ENCODE results near the gene SNTB2. TPM values are rescaled to one million over a fixed set of nuclear protein-coding genes. Genes with fewer than 3 reads are reported as not detected.

SNTB2 gene
- total RNA-seq, 2 donors from 2014 or later: 33.7 to 53.0 TPM

DNA sequence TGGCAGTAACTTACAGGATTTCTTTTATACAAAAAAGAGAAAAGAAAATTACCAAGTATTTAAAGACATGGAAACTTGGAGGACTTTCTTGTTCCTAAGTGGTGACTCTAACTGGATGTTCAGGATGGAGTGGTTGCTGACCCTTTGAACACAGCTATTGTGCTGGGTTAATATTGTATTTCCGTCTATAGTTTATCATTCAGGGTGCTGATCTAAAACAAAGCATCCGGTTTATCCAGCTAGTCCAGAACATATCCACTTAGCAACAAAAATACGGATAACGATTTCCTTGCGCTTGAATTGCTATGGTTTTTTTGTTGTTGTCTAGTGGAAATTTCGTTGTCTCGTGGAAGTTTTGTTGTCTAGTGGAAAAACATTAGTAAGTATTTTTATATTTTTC is 38.2 kb downstream of the SNTB2 start:
- WGBS: 77% methylated on average over 7 of the region's 7 CpGs
- no peaks in the 10 kb centered on the region for H3K4me1 ChIP-seq (replicated peaks)
- H3K27ac ChIP-seq: peak overlapping the region in 1 of 2 donors; percentile 28
- intact Hi-C loops (cut with DNase I): no loop called here
- H3K36me3 ChIP-seq: no peaks in the 10 kb centered on the region
- H3K27me3 ChIP-seq (replicated peaks; ENCODE audit: insufficient read depth): no peaks in the 10 kb centered on the region
- H3K4me3 ChIP-seq: no peak overlapping the region
- H3K9me3 ChIP-seq: no peaks in the 10 kb centered on the region
- DNase-seq (ENCODE audit: low spot score): no peak
- TF ChIP-seq POLR2AphosphoS5 (IDR thresholded peaks at IDR 0.05) (peak; percentile 18), POLR2A (IDR thresholded peaks at IDR 0.05) (no peak)

- DNase-seq (ENCODE audit: low spot score): no peak
- Histone ChIP-seq H3K27ac (peak overlapping the region in 1 of 2 donors; percentile 9), H3K36me3 (no peaks in the 10 kb centered on the region), H3K27me3 (replicated peaks; ENCODE audit: insufficient read depth) (no peaks in the 10 kb centered on the region), H3K4me3 (no peak overlapping the region), H3K9me3 (no peaks in the 10 kb centered on the region), H3K4me1 (replicated peaks) (no peaks in the 10 kb centered on the region)
- intact Hi-C loops (cut with DNase I): no loop called here
- TF ChIP-seq POLR2AphosphoS5 (IDR thresholded peaks at IDR 0.05) (no peak), POLR2A (IDR thresholded peaks at IDR 0.05) (no peak), CTCF (IDR thresholded peaks at IDR 0.05) (no peak)
Measured at GRCh38 chr16:69233124-69233523, 46.2 kb downstream of the SNTB2 start.

GRCh38 chr16:69234460-69234859 is 47.5 kb downstream of the SNTB2 start:
- no peak for DNase-seq (ENCODE audit: low spot score)
- no peaks in the 10 kb centered on the region for H3K36me3 ChIP-seq
- no peaks in the 10 kb centered on the region for H3K4me1 ChIP-seq (replicated peaks)
- peak overlapping the region in 1 of 2 donors; percentile 33 for H3K27ac ChIP-seq
- no peaks in the 10 kb centered on the region for H3K9me3 ChIP-seq
- no peak for TF ChIP-seq POLR2A (IDR thresholded peaks at IDR 0.05)
- no peak for TF ChIP-seq POLR2AphosphoS5 (IDR thresholded peaks at IDR 0.05)
- no peak for TF ChIP-seq CTCF (IDR thresholded peaks at IDR 0.05)
- WGBS: 52% methylated on average over 3 of the region's 3 CpGs
- intact Hi-C loops (cut with DNase I): no loop called here
- no peaks in the 10 kb centered on the region for H3K27me3 ChIP-seq (replicated peaks; ENCODE audit: insufficient read depth)
- H3K4me3 ChIP-seq: no peak overlapping the region

DNA sequence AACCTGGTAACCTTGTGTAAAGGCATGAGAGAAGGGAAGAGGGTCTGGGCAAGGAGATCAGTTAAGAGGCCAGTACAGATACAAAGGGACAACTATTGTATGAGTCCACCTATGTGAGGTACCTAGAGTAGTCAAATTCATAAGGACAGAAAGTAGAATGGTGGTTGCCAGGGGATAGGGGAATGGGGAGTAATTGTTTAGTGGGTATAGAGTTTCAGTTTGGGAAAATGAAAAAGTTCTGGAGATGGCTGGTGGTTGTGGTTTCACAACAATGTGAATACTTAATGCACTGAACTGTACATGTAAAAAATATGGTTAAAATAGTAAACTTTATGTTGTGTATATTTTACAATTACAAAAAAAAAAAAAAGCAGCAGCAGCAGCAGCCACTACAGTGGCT is 49.4 kb downstream of the SNTB2 start:
- H3K27me3 ChIP-seq (replicated peaks; ENCODE audit: insufficient read depth): no peaks in the 10 kb centered on the region
- H3K36me3 ChIP-seq: no peaks in the 10 kb centered on the region
- no peak overlapping the region for H3K27ac ChIP-seq
- intact Hi-C loops (cut with DNase I): no loop called here
- H3K4me1 ChIP-seq (replicated peaks): no peaks in the 10 kb centered on the region
- TF ChIP-seq POLR2AphosphoS5 (IDR thresholded peaks at IDR 0.05) (no peak), POLR2A (IDR thresholded peaks at IDR 0.05) (no peak), CTCF (IDR thresholded peaks at IDR 0.05) (no peak)
- DNase-seq (ENCODE audit: low spot score): no peak
- no peaks in the 10 kb centered on the region for H3K9me3 ChIP-seq
- H3K4me3 ChIP-seq: no peak overlapping the region

DNA sequence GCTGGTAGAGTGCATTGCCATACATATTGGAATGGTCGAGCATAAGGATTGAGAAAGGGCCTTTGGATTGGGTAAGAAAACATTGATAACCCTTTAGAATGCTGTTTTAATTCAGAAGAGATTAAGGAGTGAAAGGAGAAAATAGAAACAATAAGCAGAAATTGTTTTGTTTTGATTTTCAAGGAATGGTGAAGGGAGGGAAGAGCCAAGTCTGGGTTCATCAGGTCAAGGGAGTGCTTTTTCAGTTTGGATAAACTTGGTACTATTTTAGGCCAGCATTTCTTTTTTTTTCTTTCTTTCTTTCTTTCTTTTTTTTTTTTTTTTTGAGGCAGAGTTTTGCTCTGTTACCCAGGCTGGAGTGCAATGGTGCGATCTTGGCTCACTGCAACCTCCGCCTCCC is 50.3 kb downstream of the SNTB2 start:
- Histone ChIP-seq H3K4me1 (replicated peaks) (no peaks in the 10 kb centered on the region), H3K9me3 (no peaks in the 10 kb centered on the region), H3K36me3 (no peaks in the 10 kb centered on the region), H3K27me3 (replicated peaks; ENCODE audit: insufficient read depth) (no peaks in the 10 kb centered on the region), H3K4me3 (no peak overlapping the region), H3K27ac (no peak overlapping the region)
- WGBS: 79% methylated on average over 3 of the region's 3 CpGs
- intact Hi-C loops (cut with DNase I): no loop called here
- no peak for DNase-seq (ENCODE audit: low spot score)
- TF ChIP-seq CTCF (IDR thresholded peaks at IDR 0.05): no peak
- TF ChIP-seq POLR2A (IDR thresholded peaks at IDR 0.05): no peak

Measured in prostate gland (tissue), 2 donors.